Stimulated activated CD8-positive, alpha-beta memory T cell treated with anti-CD3 and anti-CD28 coated beads, Interleukin-2, amount 100 ng/mL, for 48 hours (primary cell): ENCODE results near the gene CCNA2.

Experiments used
- DNase-seq, 2 donors: peaks; one replicate each; pipeline ENCODE4 v3.0.0-alpha.2; 2020; ENCODE audit warnings: low read depth in 2 of 2

The CCNA2 gene

DNA sequence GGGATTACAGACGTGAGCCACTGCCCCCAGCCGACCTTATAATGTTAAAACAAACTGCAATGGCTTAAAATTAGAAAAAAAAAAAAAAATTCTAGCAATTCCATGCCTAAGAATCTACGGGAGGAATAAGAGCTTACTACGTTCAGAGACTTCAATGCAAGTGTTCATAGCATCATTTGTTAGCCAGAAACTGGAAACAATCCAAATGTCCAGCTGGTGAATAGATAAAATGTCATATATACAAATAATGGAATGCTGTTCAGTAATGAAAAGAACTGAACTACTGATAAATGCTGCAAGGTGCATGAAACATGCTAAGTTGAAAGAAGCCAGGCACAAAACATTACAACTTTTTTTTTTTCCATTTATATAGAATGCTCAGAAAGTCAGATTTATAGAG lies 17.3 kb downstream of the CCNA2 start:
- DNase-seq, result no peak

DNA sequence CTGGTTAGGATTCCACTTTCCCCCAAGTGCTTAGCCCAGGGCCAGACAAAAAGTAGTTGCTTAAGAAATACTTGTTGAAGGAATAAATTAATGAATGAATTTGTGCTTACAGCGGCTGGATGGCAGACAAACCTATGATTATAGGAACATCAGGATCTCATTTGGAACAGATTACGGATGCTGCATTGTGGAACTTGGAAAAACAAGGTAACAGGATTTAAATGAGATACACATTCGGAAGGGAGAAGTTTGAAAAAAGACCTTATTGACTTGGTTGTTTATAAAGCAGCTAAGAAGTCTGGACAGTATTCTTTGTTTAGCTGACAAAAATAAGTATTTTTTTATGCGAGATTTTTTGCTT lies 22.0 kb downstream of the CCNA2 start:
- DNase-seq, result no peak

DNA sequence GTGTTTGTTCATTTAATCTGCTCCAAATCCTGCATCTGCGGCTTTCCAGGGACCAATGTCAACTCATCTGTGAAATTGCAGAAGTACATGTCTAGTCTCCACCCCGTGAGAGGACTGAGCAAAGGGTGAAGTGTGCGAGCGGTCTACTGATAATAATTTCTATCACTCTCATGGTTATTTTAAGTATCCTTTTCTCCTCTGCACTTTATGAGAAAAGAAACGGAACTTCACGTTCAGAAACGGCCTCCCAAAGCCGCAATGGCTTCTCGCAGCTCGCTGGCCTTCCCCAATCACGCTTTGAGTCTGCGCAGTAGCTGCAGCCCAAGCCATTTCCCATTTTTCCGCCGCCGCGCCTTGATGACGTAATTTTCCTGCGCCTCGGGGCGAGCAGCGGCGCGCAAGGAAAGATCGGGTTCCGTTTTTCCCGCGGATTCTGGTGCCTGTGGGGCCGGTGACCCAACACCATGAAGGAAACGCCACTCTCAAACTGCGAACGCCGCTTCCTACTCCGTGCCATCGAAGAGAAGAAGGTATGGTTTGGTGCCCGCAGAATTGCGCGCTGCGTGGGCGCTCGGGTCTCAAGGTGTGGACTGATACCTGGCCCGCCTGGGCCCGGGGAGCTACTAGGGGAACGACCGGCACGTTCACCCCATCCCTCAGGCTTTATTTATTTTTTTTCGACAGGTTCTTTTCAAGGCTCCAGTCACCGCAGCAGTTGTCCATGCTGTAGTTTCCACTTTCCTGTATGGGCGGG lies 22.5 kb downstream of the CCNA2 start, which contains the start of gene EXOSC9:
Gene EXOSC9, plus strand, starts transcription at position 363 of the 754 bp plus-strand sequence. Its CDS starts 102 bp downstream, at position 465.
- peak; percentile 86 to 90 for DNase-seq

DNA sequence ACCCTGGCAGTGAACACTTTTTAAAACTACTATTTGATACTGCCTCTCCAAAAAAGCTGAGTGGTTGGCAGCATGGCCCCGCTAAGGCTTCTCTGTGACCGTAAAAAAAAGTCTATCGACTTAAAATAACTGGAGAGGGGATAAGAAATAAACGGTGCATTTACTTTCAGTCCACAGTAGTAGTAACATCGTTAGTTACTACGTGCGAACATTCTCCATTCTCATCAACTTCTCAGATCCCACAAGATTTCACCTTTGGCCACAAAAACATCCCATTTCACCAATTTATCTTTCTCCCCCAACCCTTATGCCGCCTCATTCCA lies 23.1 kb downstream of the CCNA2 start:
- no peak for DNase-seq

DNA sequence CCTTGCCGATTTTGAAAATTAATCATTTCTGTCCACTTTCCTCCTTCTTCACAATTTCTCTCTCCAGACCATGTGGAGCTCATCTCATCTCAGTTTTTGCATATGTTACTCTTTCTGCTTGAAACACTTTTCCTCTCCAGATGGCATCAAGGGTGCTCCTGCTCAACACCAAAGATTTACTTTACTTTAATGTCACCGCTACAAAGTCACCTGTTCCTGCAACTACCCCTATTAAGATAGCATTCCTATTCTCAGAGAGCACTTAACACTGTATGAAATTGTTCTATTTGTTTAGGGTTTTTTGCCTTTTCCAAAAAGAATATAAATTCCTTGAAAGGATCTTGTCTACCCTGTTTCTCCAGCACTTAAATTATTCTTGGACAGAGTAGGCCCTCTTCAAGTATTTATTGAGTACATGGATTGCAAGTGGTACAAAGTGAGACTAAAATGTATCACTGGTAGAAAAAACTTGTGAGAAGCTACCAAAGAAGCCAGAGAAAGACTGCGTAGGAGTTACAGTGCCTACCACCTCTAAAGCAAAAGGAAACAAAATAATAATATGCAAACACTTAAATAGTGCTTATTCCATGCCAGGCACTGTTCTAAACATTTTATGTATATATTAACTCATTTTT lies 23.7 kb downstream of the CCNA2 start:
- DNase-seq, result no peak

DNA sequence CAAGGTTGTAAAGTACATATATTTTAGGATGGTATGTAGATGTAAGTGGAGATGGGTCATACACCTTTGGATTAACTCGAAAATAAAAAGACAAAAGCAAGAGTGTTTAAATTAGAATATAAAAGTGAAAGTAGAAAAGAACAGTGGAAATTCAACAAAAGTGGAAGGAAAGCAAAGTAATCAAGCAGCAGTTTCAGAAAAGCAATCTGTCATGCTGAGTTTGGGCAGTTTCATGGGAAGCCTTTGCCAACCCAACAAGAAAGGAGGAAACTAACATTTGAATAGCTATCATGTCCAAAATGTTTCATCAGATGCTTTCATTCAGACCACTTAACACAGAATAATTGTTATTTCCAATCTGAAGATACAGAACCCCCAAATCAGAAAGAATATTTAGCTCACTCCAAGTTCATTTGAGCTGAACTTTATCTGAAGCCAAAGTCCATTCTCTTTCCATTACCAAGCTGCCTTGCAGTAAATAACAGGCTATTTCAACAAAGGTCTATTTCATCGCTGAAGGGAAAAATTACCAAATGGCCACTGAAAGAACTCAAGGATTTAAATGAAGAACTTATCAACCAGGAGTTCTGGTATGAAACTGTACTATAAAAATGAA lies 24.4 kb downstream of the CCNA2 start:
- DNase-seq, result no peak

DNA sequence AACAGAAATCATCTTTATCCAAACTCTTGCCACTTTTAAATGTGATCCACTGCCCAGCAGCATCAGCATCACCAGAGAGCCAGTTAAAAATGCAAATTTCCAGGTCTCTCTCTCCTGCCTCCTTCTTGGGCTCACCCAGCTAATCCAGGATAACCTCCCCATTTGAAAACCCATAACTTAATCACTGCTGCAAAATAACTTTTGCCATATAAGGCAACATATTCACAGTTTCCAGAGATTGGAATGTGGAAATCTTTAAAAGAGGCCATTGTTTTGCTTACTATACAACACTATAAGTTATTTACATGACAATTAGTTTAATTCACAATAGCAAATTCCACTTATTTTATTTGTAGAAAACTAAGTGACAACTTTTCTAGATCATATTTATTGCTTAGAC lies 27.4 kb downstream of the CCNA2 start:
- no peak for DNase-seq

DNA sequence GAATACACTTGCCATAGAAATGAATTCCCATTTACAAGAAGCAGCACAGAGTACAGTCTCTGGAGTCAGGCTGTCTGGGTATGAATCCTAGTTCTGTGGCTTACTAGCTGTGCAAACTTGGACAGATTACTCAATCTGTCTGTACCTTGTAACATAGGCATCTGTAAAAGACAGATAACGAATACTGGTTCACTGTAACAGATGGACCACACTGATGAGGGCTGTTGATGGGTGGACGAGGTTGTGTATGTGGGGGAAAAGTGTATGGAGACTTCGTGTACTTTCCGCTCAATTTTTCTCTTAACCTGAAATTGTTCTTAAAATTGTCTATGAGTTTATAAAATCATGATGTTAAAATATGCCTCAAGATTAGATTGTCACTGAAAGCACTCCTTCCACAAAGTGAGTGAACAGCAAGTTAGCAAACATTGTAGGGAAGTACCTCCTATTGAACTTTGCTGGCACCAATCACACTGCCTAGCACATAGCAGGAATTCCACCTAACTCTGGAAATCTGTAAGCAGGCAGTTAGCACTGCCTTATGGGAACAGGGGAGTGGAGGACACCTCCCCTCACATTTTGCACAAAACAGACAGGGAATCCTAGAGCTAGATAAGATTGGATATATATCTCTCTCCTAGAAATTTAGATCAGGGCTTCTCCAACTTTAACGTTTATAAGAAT lies 29.0 kb downstream of the CCNA2 start:
- no peak for DNase-seq

DNA sequence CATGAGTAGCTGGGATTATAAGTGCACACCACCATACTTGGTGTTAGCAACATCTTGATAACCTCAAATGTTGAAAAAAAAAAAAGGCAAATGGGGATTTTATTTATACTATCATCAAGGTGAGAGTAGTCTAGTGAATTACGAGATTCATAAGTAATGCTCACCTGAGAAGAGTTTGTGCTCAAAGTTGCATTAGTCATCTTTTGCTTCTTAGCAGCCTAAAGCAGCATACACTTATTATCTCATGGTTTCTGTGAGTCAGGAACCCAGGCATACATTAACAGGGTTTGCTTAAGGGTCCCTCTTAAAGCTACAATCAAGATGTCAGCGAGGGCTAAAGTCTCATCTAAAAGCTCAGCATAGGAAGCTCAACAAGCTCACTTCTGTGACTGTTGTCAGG lies 30.7 kb downstream of the CCNA2 start:
- no peak for DNase-seq

DNA sequence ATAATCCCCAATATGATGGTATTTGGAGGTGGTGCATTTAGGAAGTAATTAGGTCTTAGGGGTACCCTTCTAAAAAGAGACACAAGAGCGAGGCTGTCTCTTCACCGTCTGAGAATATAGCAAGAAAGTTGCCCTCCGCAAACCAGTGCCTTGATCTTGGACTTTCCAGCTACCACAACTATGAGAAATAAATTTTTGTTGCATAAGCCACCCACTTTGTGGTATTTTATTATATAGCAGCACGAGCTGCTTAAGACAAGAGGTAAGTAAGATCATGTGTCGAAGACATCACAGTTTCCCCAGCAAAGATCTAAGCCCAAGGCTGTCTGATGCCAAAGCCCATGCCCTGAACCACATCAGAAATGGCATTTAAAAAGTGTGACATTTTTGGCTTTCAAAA lies 32.2 kb downstream of the CCNA2 start:
- no peak for DNase-seq

DNA sequence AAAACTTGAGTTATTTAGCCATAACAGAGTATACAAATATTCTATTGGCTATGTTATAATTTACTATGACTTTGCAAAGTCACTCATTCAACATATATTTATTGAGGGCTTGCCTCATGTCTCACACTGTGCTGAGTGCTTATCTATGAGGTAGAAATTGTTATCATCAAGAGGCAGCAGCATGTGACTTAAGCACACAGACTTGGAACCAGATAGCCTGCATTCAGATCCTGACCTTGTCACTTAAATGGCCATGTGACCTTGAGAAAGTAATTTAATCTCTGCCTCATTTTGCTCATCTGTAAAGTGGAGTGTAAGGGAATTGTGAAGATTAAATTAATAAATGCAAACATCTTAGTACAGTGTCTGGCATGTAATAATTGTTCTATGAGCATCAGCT lies 32.7 kb downstream of the CCNA2 start:
- DNase-seq, result no peak

DNA sequence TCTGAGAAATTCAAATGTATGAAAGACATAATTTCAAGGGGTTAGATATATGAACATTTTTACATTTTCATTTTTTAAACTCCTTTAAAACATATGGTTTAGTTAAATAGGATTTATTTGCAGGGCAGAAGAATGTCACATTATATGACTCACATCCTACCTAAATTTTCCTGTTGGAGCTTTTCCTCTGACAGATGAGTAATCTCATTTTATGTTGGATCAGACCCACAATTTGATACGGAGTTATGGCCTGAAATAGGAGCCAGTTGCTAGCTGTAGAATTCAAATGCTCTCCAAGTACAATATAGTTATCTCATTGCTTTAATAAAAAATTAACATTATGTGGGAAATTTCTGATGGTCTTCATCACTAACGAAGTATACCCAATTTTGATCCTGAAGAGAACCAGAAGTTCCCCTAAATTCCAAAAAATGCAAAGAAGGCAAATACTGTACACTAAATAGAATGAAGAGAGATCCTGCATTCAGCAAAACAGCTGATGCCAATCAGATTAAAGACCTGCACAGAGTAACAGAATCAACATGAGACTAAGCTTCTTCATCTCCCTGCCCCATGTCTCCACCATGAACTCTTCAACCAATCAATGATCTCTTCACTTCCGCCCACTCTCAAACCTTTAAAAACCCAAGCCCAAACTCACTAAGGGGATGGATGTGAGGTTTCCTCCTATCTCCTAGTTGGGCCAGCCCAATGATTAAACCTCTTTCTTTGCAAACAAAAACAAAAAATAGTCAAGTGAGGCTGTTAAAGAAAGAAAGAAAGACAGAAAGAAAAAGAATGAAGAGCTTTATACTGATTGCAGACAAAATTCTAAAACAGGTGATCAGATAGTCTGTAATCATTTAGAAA lies 33.5 kb downstream of the CCNA2 start:
- DNase-seq, result no peak

DNA sequence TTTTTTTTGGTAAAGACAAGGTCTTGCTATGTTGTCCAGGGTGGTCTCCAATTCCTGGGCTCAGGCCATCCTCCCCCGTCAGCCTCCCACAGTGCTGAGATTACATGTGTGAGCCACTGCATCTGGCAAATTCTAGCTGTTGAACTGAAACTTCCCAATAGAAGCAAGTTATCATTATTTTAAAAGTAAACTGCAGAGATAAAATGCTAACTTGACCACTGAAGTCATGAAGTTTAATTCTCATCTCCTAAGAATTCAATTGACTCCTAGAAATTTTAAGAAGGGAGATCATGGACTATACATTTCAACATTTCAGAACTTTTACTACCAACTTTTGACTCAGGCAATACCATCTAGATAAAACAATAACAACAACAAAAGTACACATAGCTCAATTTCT lies 34.2 kb downstream of the CCNA2 start:
- DNase-seq, result no peak

DNA sequence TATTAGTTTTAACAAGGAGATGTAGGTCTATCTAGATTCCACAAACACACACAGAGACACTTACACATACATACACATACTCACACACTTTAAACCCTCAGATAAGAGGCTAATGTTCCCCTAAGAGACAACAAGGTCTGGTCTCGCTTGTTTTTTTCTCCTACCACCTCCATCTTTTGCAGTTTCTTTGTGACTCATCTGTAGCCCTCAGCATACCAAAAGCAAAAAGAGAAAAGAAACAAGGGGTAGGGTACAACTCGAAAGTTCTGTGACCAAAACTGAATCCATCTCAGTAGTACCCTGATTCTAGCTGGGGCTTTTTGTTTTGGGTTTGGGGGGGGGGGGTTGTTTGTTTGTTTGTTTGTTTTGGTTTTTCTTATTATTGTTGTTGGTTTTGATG lies 34.8 kb downstream of the CCNA2 start:
- no peak for DNase-seq

DNA sequence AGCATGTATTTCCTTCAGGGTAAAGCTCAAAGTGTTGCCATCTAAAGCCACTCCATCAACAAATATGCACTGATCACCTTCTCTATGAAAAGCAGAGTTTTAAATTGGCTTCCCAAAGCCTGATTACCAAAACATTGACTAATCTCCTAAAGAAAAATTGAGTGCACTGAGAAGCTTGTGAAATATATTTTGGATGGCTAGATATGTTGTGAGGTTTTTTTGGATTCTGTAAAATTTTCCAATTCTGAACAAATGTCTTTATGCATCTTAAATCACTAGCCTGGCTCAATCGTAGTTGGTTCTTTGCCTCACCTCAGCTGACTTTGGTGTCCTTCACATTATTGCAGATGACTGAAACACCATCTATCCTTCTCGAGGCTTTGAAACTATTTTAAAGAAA lies 37.5 kb downstream of the CCNA2 start:
- no peak for DNase-seq

DNA sequence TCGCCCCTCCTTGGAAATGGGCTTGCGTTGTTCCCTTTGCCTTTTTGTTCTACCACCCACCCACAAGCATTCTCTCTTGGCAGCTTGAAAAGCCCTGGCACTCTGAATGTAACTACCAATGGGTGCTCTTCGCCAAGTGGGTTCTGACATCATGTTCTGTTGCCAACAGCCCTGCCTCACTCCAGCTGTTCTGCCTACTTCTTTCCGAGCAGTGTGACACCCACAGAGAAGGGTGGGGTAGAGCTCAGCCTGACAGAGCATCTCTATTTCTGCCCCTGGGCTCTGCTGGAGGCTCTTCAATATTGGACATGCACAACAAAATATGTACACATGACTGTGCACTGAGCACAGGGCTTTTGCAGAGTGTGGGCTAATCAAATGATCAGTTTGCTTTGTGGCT lies 38.2 kb downstream of the CCNA2 start:
- DNase-seq, result no peak

DNA sequence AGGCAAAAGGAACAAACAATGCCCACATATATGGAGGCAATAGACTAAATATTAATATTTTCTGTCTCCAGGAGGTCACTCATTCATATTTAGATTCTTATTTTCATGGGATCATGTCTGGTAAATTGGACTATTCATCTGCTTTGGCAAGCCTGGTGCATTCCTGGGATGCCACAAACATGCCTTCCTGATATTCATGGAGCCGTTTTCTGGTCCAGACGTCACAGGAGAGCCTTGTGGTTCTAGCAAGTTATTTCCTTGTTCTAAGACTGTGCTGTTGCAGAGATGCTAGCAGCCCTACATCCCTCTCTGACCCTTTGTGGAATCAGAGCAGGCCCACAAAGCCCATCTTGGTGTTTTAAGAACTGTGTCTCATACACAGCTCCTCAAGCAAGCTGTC lies 38.7 kb downstream of the CCNA2 start:
- no peak for DNase-seq

DNA sequence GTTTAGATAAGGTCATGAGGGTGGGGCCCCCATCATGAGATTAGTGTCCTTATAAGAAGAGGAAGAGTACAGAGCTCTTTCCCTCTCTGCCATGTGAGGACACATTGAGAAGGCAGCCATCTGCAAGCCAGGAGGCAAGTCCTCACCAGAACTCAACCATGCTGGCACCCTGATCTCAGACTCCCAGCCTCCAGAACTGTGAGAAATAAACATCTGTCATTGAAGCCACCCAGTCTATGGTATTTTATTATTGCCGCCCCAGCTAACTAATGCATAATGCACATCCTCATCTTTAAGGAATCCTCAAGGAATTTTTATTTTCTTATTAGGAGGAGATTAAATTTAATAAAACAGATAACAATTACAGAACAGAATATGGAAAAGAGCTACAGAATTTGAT lies 39.3 kb downstream of the CCNA2 start:
- no peak for DNase-seq

DNA sequence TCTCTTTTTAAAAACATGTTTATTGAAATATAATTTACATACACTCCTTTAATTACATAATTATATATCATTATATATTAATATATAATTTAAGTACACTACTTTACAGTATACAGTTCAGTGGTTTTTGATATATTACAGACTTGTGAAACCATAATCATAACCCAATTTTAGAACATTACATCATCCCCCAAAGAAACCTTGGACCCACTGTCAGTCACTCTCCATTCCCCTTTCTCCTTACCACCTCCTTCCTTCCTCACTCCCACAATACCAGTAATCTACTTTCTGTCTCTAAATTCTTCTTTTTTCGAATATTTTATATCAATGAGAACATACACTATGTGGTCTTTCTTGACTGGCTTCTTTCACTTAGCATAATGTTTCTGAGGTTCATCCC lies 40.5 kb downstream of the CCNA2 start:
- DNase-seq, result no peak

DNA sequence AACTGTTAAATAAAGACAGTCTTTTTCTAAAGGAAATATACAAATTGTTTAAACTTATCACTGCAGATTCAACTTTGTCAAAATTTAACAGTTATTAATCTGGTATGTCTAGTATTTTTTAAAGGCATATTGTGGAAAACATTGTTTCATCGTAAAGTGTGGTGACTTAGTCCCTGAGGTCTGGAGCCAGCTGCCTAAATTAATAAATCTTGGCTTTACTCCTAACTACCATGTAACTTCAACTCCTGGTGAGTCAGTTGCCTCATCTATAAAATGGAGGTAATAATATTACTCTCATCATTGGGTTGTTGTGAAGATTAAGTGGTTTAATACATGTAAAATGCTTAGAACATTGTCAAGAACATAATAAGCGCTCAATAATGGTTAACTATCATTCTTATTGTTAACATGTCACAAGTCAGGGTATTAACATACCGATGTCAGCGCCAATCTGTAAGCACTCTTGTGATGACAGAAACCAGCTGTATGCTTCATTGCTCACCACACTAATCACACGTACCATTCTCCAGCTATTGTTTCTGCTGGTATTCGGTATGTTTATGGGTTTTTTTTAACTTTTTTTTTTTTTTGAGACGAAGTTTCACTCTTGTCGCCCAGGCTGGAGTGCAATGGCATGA lies 44.6 kb downstream of the CCNA2 start:
- no peak for DNase-seq

DNA sequence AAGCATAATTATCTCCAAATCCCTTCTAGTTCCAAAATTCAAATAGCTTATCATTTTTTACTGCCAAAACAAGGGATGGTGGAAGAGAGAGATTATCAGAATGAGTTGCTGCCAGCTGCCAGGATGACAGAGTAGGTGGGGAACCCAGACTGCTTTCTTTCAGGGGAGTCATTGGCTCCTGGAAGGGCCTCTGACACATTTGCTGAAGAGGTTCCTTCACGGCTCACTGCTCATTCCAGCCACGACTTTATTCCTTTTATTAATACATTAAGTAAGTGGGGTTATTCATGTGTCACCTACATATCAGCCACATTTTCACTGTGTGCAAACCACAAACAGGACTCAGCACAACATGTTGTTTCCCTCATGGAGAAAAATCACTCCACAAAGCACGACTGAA lies 46.1 kb downstream of the CCNA2 start:
- no peak for DNase-seq
